Muscle layer of colon (tissue), 2 donors: Measurements from ENCODE around the gene AGPAT2.
A peak's percentile ranks its signal among the peaks of the same experiment; 100 is the strongest.
"Not testable (repeated sequence)": the region's sequence is repeated elsewhere in the genome, so short reads cannot be mapped to it uniquely, and the experiment has no call there.

ENCODE experiments used
- H3K27ac ChIP-seq: one replicate; pipeline ENCODE4 v1.7.0; 2013; ENCODE audit warnings: low read depth, mild to moderate bottlenecking, low read length, moderate library complexity
- H3K27me3 ChIP-seq, 2 donors: one replicate each; pipeline ENCODE4 v1.7.0; 2013; ENCODE audit warnings: low read length in 2 of 2, mild to moderate bottlenecking in 2 of 2; ENCODE audit not compliant: insufficient read depth in 2 of 2, control insufficient read depth in 1 of 2
- H3K36me3 ChIP-seq: one replicate; pipeline ENCODE4 v1.7.0; 2013; ENCODE audit warnings: mild to moderate bottlenecking, low read length; ENCODE audit not compliant: insufficient read depth
- H3K4me1 ChIP-seq: one replicate; pipeline ENCODE4 v1.7.0; 2013; ENCODE audit warnings: mild to moderate bottlenecking, low read length; ENCODE audit not compliant: insufficient read depth
- H3K4me3 ChIP-seq, 2 donors: one replicate each; pipeline ENCODE4 v1.7.0; 2013; ENCODE audit warnings: low read length in 2 of 2, low read depth in 1 of 2, mild to moderate bottlenecking in 1 of 2, moderate library complexity in 1 of 2
- H3K9ac ChIP-seq: one replicate; pipeline ENCODE4 v1.7.0; 2013; ENCODE audit warnings: low read length
- H3K9me3 ChIP-seq: one replicate; pipeline ENCODE4 v1.7.0; 2013; ENCODE audit warnings: mild to moderate bottlenecking, low read length
- donor health status: abdominal sarcoma.
- donor health status: Adenocarcinoma of cecum.

The AGPAT2 gene

GRCh38 chr9:136719195-136719880 lies 32.1 kb upstream of the AGPAT2 start:
- Histone ChIP-seq H3K36me3 (peaks cover 18% of the 10 kb centered on the region), H3K27me3 (no peaks in the 10 kb centered on the region), H3K9me3 (no peaks in the 10 kb centered on the region), H3K4me3 (no peak overlapping the region), H3K9ac (no peak overlapping the region), H3K4me1 (peaks cover 11% of the 10 kb centered on the region), H3K27ac (no peak overlapping the region)

DNA sequence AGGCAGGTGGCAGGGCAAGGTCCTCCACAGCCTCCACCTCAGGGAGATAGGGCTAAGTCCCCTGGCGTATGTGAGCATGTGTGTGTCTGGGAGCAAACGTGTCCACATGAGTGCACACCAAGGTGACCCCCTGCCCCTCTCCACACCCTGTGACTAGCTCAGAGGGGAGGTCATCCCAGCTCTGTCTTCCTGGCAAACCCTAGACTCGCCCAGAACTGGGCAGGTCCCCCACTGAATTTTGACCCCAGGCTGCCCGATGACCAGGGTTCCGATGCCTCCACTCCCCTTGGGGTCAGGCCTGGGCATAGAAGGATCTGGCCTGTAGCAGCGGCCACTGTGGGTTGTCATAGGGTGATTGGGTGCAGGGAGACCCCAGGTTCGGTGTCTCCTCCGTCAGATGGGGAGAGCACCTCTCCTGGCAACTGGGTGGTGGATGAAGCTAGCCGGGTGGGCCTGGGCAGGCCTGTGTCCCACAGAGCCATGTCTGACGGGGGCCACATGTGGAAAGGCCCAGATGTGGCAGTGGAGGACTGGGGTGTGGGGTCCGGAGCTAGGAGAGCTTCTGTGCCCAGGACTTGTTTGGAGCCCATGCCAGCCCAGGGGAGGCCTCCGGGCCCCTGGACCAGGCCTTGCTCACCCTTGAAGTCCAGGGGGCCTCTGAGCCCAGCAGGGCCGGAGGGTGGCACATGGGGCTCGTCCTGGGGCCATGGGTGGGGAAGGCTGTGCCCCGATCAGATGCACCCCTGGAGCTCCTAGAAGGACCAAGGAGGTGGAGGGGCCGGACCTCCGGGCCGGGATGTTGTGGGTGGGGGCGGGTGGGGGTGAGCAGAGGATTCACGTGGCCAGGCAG lies 31.3 kb upstream of the AGPAT2 start:
- H3K4me1 ChIP-seq = peaks cover 13% of the 10 kb centered on the region
- H3K9ac ChIP-seq = no peak overlapping the region
- peaks cover 10% of the 10 kb centered on the region for H3K36me3 ChIP-seq
- no peak overlapping the region for H3K27ac ChIP-seq
- no peak overlapping the region for H3K4me3 ChIP-seq
- no peaks in the 10 kb centered on the region for H3K9me3 ChIP-seq
- H3K27me3 ChIP-seq = no peaks in the 10 kb centered on the region

DNA sequence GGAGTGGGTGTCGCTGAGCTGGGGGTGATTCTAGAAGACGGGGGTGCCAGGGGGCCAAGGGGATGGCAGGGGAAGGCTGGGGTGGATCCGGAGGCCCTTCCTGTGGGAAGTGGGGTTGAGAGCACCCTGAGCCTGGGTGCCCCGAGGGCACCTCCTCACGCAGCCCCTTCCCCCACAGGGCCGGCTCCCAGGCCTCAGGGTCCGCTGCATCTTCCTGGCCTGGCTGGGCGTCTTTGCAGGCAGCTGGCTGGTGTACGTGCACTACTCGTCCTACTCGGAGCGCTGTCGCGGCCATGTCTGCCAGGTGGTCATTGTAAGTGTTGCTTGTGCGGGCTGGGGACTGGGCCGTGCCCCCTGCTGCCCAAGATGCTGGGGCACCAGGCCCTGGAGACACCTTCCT lies 30.1 kb upstream of the AGPAT2 start:
- no peak overlapping the region for H3K4me3 ChIP-seq
- no peaks in the 10 kb centered on the region for H3K9me3 ChIP-seq
- H3K4me1 ChIP-seq = peaks cover 19% of the 10 kb centered on the region
- H3K27ac ChIP-seq = no peak overlapping the region
- no peaks in the 10 kb centered on the region for H3K36me3 ChIP-seq
- H3K9ac ChIP-seq = no peak overlapping the region
- peaks cover 0 to 3% of the 10 kb centered on the region in 2 donors for H3K27me3 ChIP-seq

GRCh38 chr9:136714893-136715274 lies 27.6 kb upstream of the AGPAT2 start:
- H3K36me3 ChIP-seq = no peaks in the 10 kb centered on the region
- H3K4me1 ChIP-seq = peaks cover 13% of the 10 kb centered on the region
- H3K27me3 ChIP-seq = peaks cover 0 to 9% of the 10 kb centered on the region in 2 donors
- H3K4me3 ChIP-seq = no peak overlapping the region
- no peak overlapping the region for H3K27ac ChIP-seq
- H3K9me3 ChIP-seq = no peaks in the 10 kb centered on the region
- no peak overlapping the region for H3K9ac ChIP-seq

- H3K9me3 ChIP-seq = no peaks in the 10 kb centered on the region
- H3K4me1 ChIP-seq = peaks cover 13% of the 10 kb centered on the region
- no peaks in the 10 kb centered on the region for H3K36me3 ChIP-seq
- no peak overlapping the region for H3K4me3 ChIP-seq
- H3K27ac ChIP-seq = no peak overlapping the region
- H3K9ac ChIP-seq = no peak overlapping the region
- H3K27me3 ChIP-seq = peaks cover 0 to 9% of the 10 kb centered on the region in 2 donors
These were observed 27.0 kb upstream of the AGPAT2 start for GRCh38 chr9:136714096-136714892.

- Histone ChIP-seq H3K27me3 (peaks cover 0 to 9% of the 10 kb centered on the region in 2 donors), H3K4me3 (no peak overlapping the region), H3K36me3 (no peaks in the 10 kb centered on the region), H3K9me3 (no peaks in the 10 kb centered on the region), H3K9ac (no peak overlapping the region), H3K4me1 (peaks cover 13% of the 10 kb centered on the region), H3K27ac (peak overlapping the region; percentile 70)
These were observed 26.3 kb upstream of the AGPAT2 start for GRCh38 chr9:136713550-136713949.

GRCh38 chr9:136712690-136713544 lies 25.7 kb upstream of the AGPAT2 start:
- Histone ChIP-seq H3K4me1 (peaks cover 13% of the 10 kb centered on the region), H3K4me3 (peak overlapping the region; percentile 31 to 52), H3K9ac (no peak overlapping the region), H3K27me3 (peaks cover 0 to 9% of the 10 kb centered on the region in 2 donors), H3K36me3 (no peaks in the 10 kb centered on the region), H3K27ac (peak overlapping the region; percentile 70), H3K9me3 (no peaks in the 10 kb centered on the region)

- peaks cover 0 to 9% of the 10 kb centered on the region in 2 donors for H3K27me3 ChIP-seq
- H3K4me1 ChIP-seq = peaks cover 13% of the 10 kb centered on the region
- H3K9ac ChIP-seq = no peak within 1 kb of the TSS
- H3K9me3 ChIP-seq = no peaks in the 10 kb centered on the region
- peak within 1 kb of the TSS; percentile 41 to 52 for H3K4me3 ChIP-seq
- peak within 1 kb of the TSS; percentile 70 for H3K27ac ChIP-seq
- no peaks in the 10 kb centered on the region for H3K36me3 ChIP-seq
These were observed 24.8 kb upstream of the AGPAT2 start, which contains the start of gene DIPK1B for GRCh38 chr9:136711751-136712689. DIPK1B (plus strand) TSS chr9:136712572; CDS start chr9:136712666, 94 bp downstream.

DNA sequence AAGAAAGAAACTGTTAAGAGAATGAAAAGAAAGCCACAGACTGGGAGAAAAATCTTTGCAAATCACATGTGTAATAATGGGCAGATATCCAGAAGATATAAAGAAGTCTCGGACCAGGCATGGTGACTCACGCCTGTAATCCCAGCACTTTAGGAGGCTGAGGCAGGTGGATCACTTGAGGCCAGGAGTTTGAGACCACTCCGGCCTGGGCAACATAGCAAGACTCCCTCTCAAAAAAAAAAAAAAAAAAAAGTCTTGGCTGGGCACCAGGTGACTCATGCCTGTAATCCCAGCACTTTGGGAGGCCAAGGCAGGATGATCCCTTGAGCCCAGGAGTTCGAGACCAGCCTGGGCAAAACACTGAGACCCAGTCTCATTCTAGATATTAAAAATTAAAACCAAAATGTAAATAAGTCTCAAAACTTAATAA lies 24.0 kb upstream of the AGPAT2 start:
- H3K4me3 ChIP-seq = peak overlapping the region in 1 of 2 donors; percentile 41
- not testable (repeated sequence) for H3K27me3 ChIP-seq, H3K9ac ChIP-seq, H3K9me3 ChIP-seq, H3K27ac ChIP-seq, H3K36me3 ChIP-seq
- peaks cover 13% of the 10 kb centered on the region for H3K4me1 ChIP-seq

DNA sequence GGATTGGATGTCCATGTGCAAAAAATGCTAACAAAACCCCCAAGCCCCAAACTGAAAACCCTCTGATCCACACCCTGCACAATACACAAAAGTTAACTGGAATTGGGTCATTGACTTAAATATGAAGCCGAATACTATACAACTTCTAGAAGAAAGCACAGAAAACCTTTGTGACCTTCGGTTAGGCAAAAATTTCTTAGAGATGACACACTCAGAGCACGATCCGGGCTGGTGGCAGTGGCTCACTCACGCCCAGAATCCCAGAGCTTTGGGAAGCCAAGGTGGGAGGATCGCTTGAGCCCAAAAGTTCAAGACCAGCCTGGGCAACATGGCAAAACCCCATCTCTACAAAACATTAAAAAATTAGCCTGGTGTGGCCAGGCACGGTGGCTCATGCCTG lies 23.3 kb upstream of the AGPAT2 start:
- Histone ChIP-seq H3K27ac (no peak overlapping the region), H3K9me3 (no peaks in the 10 kb centered on the region), H3K4me1 (peaks cover 13% of the 10 kb centered on the region), H3K27me3 (peaks cover 0 to 9% of the 10 kb centered on the region in 2 donors), H3K9ac (no peak overlapping the region), H3K36me3 (no peaks in the 10 kb centered on the region), H3K4me3 (no peak overlapping the region)
